Pons (tissue), 1 donor: Measurements from ENCODE around the gene GIT1.

ENCODE experiments used
- DNase-seq: peaks from one replicate; pipeline ENCODE4 v3.0.0-alpha.2; 2016; ENCODE audit warnings: low spot score

The GIT1 gene

GRCh38 chr17:29589524-29590410 lies at the start of gene GIT1:
GIT1 (minus strand) TSS chr17:29589648; CDS start chr17:29589378, 270 bp downstream.
- peak; percentile 87 for DNase-seq

- no peak for DNase-seq
These were observed 44.4 kb upstream of the GIT1 start for GRCh38 chr17:29633886-29634285.

- DNase-seq: no peak
These were observed 41.3 kb upstream of the GIT1 start for GRCh38 chr17:29630630-29631193.

- DNase-seq: no peak
These were observed 40.4 kb upstream of the GIT1 start for GRCh38 chr17:29629839-29630238.

- no peak for DNase-seq
These were observed 39.2 kb upstream of the GIT1 start for GRCh38 chr17:29628644-29629043.

- DNase-seq: no peak
These were observed 38.5 kb upstream of the GIT1 start for GRCh38 chr17:29627951-29628350.

- DNase-seq: peak; percentile 86
These were observed 35.7 kb upstream of the GIT1 start for GRCh38 chr17:29625037-29625750.

GRCh38 chr17:29624586-29624985 lies 35.1 kb upstream of the GIT1 start:
- no peak for DNase-seq

GRCh38 chr17:29623283-29623647 lies 33.8 kb upstream of the GIT1 start:
- no peak for DNase-seq

GRCh38 chr17:29622337-29623282 lies 33.2 kb upstream of the GIT1 start, which contains the start of gene CORO6:
CORO6 (minus strand) TSS chr17:29622912; CDS start chr17:29621421, 1,491 bp downstream.
- DNase-seq: no peak

GRCh38 chr17:29621751-29622194 lies 32.3 kb upstream of the GIT1 start:
- DNase-seq: no peak

GRCh38 chr17:29620779-29621500 lies 31.5 kb upstream of the GIT1 start:
- DNase-seq: no peak

GRCh38 chr17:29620271-29620670 lies 30.8 kb upstream of the GIT1 start:
- no peak for DNase-seq

GRCh38 chr17:29619251-29619650 lies 29.8 kb upstream of the GIT1 start:
- peak; percentile 53 for DNase-seq

GRCh38 chr17:29618272-29619065 lies 29.0 kb upstream of the GIT1 start:
- no peak for DNase-seq

- peak; percentile 72 for DNase-seq
These were observed 28.2 kb upstream of the GIT1 start for GRCh38 chr17:29617481-29618271.

GRCh38 chr17:29617125-29617480 lies 27.7 kb upstream of the GIT1 start:
- DNase-seq: peak; percentile 83

GRCh38 chr17:29616300-29617048 lies 27.0 kb upstream of the GIT1 start:
- no peak for DNase-seq
